Hair follicular keratinocyte (primary cell): ENCODE measurements around the gene ZNF214. TPM values are rescaled to one million over a fixed set of nuclear protein-coding genes. Genes with fewer than 3 reads are reported as not detected.

ENCODE experiments used
- total RNA-seq: library from RNA; depleted of rRNA; stranded (reverse); fragments of >200 nt; gene quantifications from 2 replicates; pipeline ENCODE4 v1.2.3, GENCODE V29; 2015

ZNF214 gene
- total RNA-seq: 1.1 and 2.1 TPM in 2 replicates

GRCh38 chr11:7020183-7020917 is at the start of gene ZNF214, which contains the start of gene NLRP14:
TSS of gene ZNF214 (minus strand) at chr11:7020346. CDS start at chr11:7002835, 17,511 bp downstream.
TSS of gene NLRP14 (plus strand) at chr11:7020479. CDS start at chr11:7038587, 18,108 bp downstream.

Other genes with a start within 250 kb of the ZNF214 start
- 0.11 TPM in 1 of 2 replicates, not detected in the other for gene OR2AG2, start 248.4 kb downstream of the ZNF214 start, total RNA-seq
- not detected in 2 replicates for gene OR2AG1, start 237.3 kb downstream of the ZNF214 start, total RNA-seq
- gene OR6A2, start 220.7 kb downstream of the ZNF214 start, total RNA-seq: not detected in 2 replicates
- gene OR10A5, start 174.7 kb downstream of the ZNF214 start, total RNA-seq: not detected in 2 replicates
- gene OR10A2, start 157.3 kb downstream of the ZNF214 start, total RNA-seq: not detected in 2 replicates
- gene OR10A4, start 143.7 kb downstream of the ZNF214 start, total RNA-seq: not detected in 2 replicates
- not detected in 2 replicates for gene OR2D2, start 127.8 kb downstream of the ZNF214 start, total RNA-seq
- not detected in 2 replicates for gene OR2D3, start 99.3 kb downstream of the ZNF214 start, total RNA-seq
- gene ZNF215, start 93.9 kb downstream of the ZNF214 start, total RNA-seq: 3.8 and 5.3 TPM in 2 replicates
- gene NLRP14, start 133 bp upstream of the ZNF214 start, total RNA-seq: 0.04 and 0.08 TPM in 2 replicates
- not detected in 2 replicates for gene RBMXL2, start 68.7 kb upstream of the ZNF214 start, total RNA-seq
- not detected in 2 replicates for gene SYT9, start 231.6 kb upstream of the ZNF214 start, total RNA-seq